Inflammatory macrophage treated with lipopolysaccharide for 1 hour (primary cell): ENCODE results near the gene CDH6.

Source experiments
- DNase-seq, 2 donors: peaks; one replicate each; pipeline ENCODE4 v3.0.0-alpha.2; 2020 to 2022

CDH6 gene

DNA sequence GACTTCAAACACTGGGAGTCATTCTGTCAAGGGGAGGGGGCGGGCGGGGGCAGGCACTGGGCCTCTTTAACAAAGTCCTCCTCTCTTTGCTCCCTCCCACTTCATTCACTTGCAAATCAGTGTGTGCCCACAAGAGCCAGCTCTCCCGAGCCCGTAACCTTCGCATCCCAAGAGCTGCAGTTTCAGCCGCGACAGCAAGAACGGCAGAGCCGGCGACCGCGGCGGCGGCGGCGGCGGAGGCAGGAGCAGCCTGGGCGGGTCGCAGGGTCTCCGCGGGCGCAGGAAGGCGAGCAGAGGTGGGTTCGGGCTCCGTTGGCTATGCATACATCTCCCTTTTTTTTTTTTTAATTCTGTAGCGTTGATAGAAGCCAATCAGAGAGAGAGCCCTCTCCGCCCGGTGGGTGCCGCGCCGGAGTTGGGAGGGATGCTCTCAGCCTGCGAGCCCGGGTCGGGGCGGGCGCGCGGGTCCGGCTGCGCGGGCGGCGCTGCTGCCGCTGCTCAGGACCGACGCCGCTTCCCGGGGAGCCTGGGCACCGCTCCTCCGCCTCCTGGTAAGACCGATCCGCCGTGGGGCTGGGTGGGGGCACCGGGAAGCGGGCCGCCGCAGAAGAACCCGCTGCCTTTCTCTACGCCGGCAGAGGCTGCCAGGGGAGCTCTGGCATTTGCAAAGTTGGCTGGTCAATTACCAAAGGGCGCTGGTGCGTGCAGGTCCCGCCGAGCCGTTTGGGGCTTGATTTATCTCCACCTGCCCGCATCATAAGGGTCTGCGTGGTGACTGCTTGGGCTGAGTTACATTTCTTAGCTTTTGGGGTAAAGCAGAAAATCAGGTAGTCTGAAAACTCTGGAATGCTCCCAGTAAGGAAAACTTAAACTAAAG is at the start of gene CDH6:
TSS of gene CDH6 (plus strand) at position 96 of the 877 bp plus-strand sequence. CDS start 73,788 bp downstream, outside the sequence.
- no peak for DNase-seq

DNA sequence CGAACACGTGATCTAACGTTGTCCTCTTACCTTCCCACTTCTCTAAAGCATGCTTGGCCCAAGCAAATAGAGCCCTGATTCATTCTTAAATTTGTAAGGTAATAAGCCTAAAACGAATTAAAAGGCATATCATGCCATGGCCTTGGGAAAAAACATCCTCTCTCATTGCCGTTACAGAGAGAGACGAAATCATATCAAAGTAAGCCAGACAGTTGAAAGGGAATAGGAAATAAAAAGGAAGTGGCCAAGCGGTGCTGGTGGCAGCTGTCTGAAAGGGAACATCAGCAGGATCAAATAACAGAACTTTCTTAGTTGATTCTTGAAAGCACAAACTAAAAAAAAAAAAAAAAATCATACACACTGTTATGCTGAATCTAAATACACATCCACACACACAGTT is 49.1 kb upstream of the CDH6 start:
- DNase-seq, result no peak

DNA sequence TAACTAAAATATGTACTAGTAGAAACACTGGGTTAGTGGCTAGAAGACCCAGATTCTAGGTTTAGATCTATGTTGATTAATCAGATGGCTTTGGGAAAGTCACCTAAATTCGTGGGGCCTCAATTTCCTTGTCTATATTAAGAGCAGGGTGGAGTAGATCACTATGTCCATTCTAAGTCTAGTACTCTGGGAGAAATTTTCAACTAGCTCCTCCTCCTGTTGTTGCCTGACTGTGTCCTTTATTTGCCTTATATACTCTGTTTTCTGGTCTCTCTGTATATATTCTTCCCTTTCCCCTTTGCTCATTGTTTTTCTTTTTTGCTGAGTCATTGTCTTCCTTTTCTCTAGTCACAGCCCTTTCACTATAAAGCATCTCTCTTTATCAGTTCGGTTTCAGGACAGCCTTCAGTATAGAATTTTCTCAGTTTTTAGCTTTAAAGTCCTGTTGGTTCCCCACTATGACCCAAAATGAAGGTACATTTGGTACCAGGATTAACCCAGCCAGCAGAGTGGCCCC is 44.5 kb upstream of the CDH6 start:
- DNase-seq, result no peak

DNA sequence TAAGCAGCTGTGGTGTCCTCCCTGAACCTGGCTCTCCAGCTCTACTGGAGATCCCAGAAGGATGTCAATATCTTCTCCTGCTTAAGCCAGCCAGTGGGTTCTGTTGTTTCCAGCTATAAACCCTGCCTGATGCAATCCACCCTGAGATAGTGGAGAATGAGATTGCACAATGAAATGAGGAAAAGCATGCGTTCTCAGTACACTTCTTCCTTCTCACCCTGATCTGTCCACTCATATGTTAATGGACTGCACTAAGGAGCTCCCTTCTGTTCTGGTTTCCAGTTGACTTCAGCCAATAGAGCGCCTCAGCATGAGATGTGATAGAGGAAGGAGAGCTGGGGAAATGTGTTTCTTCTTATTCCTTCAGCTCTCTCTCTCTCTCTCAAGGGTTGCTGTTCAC is 40.0 kb upstream of the CDH6 start:
- peak; percentile 19 to 35 for DNase-seq

DNA sequence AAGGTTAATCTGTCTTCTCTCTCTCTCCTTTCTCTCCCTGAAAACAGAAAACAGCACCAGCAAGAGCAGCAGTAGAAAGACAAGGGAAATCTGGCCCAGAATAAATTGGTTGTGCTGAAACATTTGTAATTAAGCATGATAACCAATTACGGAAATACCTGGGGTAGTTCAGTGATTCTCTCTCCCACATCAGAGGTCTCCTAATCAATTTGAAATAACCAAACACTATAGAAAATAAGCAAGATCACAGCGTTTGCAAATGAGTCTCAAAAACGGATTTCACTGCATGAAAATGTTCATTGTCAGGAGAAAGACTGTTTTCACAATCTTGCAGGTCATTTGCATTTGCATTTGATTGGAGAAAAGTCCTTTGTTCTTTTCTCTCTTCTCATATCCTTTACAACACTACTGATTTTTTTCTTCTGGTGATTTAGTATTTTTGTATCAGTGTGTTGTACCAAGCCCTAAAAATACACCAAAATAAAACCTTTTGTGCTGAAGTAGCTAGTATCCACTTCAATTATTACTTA is 36.8 kb upstream of the CDH6 start:
- DNase-seq, result no peak

DNA sequence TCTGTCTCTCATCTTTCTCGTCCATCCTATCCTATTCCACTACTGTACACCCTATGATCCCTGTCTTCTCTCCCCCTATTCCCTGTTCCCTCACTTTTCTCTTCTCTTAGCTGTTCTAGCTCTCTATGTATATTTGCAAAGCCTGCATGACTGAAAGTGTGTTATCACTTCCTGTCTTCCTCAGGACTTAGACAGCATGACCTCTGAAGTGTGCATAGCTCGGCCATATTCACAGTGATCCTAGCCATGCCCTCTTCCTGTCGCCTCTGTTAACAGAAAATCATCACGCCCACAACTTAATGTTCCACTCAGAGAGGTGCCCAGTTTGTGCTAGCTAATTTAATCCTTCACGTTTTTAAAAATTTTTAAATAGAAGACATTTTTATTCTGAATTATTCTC is 35.8 kb upstream of the CDH6 start:
- no peak for DNase-seq

DNA sequence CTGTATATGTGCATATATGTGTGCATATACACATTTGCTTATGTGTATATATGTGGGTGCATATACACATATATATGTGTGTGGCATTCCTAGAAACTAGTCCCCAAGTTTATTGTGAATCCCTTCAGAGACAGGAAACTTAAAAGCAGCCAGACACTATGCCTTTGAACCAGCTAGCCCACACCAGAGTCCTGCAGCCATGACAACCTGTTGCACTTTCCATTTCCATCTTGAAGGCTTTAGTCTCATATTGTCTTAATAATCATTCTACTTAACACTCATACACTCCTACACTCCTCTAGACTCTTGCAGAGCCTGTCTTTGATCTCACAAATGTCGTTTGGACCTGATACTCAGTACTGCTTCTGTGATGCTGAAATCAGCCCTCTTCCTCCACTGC is 34.8 kb upstream of the CDH6 start:
- DNase-seq, result no peak

DNA sequence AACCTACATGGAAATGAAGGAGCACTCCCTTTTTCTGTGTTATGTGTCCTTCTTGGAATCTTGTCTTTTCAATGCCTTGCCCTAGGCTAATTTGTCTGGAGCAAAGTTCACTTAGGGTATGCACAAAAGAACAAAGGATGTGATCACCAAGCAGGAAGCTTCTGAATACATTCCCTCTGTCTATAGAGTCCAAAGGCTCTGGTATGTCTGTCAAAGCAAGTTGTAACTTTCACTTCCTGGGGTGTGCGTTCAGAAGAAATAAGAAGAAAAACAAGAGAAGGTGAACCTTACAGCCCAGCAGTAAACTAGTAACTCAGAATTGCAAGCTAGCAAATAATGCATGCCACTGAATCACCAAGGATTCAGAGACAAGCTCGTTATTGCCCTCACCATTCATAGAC is 31.7 kb upstream of the CDH6 start:
- DNase-seq, result no peak

DNA sequence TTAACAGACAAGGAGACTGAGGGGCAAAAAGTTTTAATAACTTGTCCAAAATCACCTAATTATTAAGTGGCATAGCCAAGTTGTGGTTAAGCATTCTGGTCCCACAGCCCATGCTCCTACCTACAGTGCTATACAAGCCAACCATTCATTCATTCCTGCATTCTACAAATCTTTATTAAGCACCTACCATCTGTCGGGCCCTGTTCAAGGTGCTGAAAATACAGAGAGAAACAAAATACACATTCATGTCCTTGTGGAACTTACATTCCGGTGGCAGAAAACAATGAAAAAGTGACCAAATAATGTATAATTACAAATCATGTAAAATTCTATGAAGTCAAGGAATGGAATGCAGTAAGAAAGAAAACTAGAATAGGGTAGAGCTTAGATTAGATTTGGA is 27.8 kb upstream of the CDH6 start:
- DNase-seq, result no peak

DNA sequence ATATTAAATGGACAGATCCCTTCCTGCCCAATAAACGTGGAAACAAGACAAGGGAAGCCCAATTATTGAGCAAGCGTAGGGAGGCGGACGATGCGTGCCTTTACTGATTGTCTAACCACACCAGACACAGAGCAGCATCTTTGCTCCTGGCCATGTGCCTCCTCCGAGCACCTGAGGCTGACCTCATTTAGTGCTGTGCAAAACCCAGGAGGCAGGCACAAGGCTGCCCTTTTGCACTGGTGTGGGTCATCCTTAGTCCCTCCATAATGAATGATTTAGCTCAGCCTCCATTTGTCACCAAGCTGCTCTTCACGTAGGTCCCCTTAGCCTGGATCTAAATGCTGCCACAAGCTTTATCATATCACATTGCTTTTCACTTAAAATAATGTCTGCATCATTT is 24.1 kb upstream of the CDH6 start:
- no peak for DNase-seq

DNA sequence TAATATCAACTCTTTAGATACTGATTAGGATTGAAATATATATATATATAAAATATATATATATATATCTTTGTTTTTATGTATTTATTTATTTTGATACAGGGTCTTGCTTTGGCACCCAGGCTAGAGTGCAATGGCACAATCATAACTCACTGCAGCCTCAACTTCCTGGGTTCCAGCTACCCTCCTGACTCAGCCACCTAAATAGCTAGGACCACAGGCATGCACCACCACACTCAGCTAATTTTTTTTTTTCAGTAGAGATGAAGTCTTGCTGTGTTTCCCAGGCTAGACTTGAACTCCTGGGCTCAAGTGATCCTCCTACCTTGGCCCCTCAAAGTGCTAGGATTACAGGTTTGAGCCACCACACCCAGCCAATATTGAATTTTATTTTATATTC is 20.6 kb upstream of the CDH6 start:
- DNase-seq, result no peak

DNA sequence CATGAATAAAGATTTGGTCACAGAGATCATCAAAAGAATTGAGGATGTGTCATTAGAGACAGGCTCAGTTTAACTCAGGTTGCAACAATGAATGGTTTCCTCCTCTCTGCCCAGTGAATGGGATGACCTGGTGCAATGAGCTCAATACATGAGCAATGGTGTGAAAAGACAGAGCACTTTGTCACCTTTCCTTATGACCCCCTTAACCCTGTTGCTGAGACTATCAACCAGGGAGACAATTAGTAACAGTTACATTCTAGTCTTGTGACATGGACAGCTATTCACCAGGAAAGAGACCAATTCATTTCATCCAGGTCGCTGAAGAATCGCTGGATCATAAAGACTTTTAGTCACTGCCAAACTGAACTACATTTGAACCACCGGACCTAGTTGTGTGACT is 19.9 kb upstream of the CDH6 start:
- DNase-seq, result no peak

DNA sequence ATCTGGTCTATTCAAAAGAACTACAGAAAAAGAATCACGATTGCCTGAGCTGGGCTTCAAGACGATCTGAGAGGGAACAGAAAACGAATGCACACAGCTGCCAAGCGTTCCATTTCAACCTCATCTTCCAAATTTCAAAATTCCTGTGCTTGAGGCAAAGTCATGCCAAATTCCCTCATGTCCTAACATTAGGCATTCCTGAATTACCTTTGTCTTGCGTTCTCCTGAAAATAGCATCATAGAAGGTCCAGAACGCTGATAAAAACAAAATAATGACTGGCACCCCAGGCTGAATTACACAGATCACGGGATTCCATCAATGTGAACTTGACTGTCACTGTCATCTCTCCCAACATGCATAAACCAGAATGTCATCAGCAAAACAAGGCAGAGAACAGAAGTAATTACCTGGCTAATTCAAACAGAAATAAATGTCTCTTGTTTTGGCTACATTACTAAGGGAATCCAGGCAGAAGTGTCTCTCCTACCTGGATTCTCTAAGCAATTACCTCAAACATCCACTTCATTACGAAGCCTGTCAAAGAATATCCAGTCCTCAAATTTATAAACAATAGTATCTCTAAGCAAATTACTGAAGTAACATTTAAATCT is 12.0 kb upstream of the CDH6 start:
- no peak for DNase-seq

DNA sequence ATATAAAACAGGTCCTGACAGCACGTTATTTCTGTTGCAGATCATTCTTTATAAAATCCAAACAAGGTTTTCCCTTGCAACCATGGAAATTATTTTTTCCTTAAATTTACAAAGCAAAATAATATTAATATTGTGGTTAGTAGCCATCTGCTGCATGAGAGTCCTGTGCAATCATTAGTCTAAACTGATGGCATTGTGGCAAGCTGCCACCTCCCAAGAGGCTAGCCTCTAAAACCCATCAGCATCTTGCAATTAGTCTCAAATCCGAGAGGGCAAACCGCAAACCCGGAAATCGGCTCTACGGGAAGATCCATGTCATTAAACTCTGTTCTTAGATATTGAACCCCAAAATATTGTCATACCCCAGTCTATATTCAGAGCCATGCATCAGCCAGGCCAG is 11.3 kb upstream of the CDH6 start:
- DNase-seq, result no peak

DNA sequence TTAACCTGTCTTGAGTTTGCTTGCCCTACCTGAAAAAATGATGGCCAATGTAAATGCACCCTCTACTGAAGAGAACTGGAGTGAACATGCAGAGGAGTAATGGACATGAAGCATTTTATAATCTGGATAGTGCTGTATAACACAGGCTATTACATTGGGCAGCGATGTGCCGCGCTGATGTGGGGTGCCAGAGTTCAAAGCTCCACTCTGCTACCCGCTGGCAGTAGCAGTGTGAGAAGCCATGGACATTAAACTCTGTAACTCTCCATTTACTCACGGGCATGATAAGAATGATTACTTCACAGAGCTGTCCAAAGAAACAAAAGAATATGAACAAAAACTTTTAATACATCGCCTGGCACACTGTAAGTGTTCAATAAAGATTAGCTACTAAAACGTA is 7.5 kb upstream of the CDH6 start:
- no peak for DNase-seq

DNA sequence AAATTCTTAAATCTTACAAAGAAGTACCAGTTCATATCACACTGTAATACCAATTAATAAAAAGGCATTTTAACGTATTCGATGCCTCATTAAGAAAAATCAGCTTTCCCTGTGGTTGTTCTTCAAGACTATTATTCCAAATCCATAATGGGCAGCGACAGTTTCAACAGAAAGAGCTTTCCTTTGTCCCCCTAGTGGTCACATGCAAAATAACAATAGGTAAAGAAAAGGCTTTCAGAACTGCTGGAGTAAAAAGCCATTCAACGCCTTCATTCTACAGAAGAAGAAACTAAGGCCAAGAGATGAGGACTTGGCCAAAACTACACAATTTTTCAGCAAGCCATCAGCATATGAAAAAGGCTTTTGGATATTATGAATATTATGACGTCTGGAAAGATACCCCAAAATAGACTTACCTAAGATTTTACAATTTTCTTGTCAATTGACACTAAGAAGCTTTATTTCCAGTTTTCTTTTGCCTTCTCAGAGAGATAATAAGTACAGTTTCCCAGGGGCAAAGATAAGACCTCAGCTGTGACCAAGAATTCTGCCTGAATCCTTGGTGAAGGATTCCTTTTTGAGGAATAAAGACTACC is 6.7 kb upstream of the CDH6 start:
- peak; percentile 17 to 35 for DNase-seq

DNA sequence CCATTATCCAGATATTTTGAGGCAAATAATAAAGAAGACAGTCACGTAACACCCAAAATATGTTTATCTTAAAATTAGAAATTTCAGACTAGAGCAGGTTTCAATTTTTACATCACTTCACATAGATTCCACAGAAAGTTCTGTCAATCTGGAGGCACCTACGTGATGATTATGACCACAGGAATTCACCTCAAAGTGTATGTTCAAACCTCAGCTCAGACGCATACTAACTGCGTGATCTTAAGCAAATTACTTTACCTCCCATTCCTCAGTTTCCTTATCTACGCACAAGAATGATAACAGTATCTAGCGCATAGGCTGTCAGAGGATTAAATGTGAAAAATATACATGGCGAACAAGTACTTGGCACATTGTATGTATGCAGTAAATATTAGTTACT is 5.9 kb upstream of the CDH6 start:
- DNase-seq, result no peak

DNA sequence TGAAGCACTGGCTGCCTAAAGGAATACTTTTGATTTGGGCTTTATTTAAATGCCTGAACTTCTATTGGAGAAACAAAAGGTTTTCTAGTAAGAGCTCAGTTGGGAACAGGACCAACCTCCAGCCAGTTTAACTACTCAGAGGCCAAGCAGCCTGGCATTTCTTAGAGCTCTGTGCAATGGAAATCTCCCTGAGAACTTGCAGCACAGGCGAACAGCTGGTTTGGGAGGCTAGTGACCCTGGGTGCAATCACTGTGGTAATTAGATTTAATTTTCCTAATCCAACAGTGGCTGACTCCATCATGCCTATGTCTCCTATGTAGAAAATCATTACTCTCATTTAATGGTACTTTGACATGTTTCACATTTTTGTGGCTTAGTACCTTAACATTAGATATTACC is 1.0 kb upstream of the CDH6 start:
- DNase-seq, result no peak

DNA sequence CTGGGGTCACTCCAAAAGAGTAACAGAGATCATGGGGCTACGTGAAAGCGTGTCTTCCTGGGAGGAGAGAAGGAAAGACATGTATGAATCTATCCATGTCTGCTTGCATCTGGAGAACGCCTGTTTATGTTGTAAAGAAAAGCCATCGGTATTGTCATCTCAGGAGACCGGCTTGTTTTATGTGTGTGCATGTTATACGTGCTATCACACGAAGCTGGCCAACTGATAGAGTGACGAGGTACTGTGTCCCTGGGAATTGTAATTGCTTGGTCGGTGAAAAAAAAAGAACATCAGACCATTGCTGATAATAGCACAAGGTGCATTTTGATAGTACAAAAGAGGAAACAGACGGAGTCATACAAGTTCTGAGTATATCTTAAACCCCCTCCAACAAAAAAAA is 370 bp upstream of the CDH6 start:
- no peak for DNase-seq

DNA sequence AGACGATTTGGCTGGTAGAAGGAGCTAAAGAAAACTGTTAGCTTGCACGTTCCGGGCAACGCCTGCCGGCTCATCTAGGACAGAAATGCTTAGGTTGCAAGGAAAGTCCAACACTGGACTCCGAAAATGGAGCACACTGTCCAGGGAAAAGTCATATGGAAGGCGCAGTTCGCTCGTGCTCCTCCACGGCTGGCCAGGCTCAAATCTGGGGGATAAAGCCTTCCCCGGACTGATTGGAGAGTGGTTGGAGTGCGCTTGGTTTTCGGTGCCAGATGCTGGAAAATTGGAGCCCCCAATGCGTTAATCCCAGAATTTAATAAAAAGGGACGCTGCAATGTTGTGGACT is 955 bp downstream of the CDH6 start:
- no peak for DNase-seq

DNA sequence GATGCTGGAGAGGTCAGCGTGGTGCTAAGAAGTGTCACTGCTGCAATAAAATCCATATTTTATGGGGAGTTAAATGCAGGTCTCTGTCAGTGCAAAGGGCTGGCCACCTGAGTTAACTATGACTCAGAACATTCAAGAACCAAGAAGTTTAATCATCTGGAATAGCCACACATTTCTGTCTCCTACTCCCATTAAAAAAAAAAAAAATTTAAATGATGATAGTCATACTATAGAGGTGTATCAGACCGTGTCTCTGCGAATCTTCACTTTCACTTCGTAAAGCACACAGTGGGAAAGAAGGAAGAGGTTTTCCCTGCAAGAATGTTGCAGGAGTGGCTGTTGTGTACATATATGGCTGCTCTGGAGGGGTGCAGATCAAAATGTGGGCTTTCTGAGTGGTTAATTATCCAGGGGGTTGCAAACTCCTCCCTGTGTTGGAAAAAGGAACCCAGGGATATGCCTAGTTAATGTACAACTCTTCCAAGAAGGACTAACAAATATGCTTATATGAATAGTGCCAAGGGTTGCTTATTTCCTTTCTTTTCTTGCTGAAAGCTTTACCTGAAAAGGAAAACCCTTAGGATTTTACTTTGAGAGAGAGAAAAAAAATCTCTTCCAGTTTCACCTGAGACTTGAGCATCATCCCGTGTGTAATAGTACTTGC is 1.5 kb downstream of the CDH6 start:
- no peak for DNase-seq

DNA sequence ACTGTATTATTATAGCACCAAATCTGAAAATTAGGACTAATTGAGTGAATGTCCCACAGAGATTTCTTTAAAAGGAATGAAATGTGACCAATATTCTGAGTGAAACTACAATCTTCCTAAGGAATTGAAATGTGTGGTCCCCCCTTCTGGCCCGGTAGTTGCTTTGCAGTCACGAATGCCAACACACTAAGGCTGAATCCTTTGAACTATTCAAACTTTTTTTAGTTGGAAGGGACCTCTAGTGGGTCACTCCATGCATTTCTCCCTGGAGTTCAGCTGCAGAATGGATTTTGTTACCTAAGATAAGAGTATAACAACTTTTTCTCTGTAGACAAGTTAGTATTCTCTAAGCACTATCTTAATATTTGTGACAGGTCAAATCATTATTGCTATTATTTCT is 2.8 kb downstream of the CDH6 start:
- no peak for DNase-seq

DNA sequence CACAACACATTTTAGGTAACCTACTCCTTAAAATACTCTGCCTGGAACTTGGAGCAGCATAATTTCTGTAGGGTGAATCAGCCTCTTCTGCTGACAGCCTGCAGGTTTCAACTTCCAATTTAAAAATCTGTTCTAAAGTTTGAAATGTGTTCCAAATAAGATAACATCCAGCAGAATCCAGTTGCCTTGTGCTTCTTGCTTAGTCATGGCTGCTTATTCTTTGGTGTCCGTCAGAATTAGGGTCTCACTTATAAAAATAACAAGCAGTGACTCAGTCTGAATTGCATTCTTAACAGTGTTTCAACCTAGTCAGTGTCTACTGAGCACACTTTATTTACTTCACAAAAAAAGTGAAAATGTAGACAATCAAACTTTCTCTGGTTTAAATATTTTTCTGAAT is 3.7 kb downstream of the CDH6 start:
- DNase-seq, result no peak
